B cell (primary cell): ENCODE results near the gene IL22RA2. TPM values are rescaled to one million over a fixed set of nuclear protein-coding genes. Genes with fewer than 3 reads are reported as not detected.

Experiments used
- ATAC-seq: fragments of 200-7000 bp; cut with Tn5 transposase; one replicate; pipeline ENCODE4 v1.10.0; 2021; ENCODE audit warnings: low read depth, mild to moderate bottlenecking, moderate number of reproducible peaks, moderate library complexity
- CTCF ChIA-PET: fragments of 350-600 bp; sonication (Branson Sonifier 250); formaldehyde crosslinking; loops from one replicate; lab custom pipeline; 2021; ENCODE audit warnings: antibody characterized with exemption, inconsistent platforms; lab: Charles Lee
- POLR2A ChIA-PET: fragments of 350-600 bp; sonication (Branson Sonifier 250); formaldehyde crosslinking; loops from one replicate; lab custom pipeline; 2021; ENCODE audit warnings: antibody characterized with exemption; lab: Charles Lee
- DNase-seq: peaks from one replicate; pipeline ENCODE4 v3.0.0; 2013
- H2AFZ ChIP-seq: 2 replicates; pipeline ENCODE4 v1.6.1; 2012; ENCODE audit warnings: mild to moderate bottlenecking, low read depth, low read length; ENCODE audit not compliant: insufficient read depth, poor library complexity, severe bottlenecking
- H3K27ac ChIP-seq, 2 donors: 1 replicate in 1 of 2; 2 replicates in 1 of 2; pipeline ENCODE4 v1.5.1; 2012 to 2013; ENCODE audit warnings: low read length in 2 of 2, mild to moderate bottlenecking in 2 of 2, moderate library complexity in 1 of 2
- H3K27me3 ChIP-seq, 4 experiments: fragments of 200-600 bp in 1 of 4; sonication (generic) in 1 of 4; replicated peaks in 1 of 4; 1 replicate in 2 of 4; 2 replicates in 2 of 4; pipeline versions ENCODE4 v1.6.1 to v1.7.0; 2013 to 2016; ENCODE audit warnings: low read length in 3 of 4, mild to moderate bottlenecking in 2 of 4, mixed read lengths in 1 of 4, moderate library complexity in 1 of 4; ENCODE audit not compliant: insufficient read depth in 4 of 4, control insufficient read depth in 3 of 4; ENCODE audit errors: control extremely low read depth in 1 of 4
- H3K36me3 ChIP-seq, 2 experiments: replicated peaks in 1 of 2; 1 replicate in 1 of 2; 2 replicates in 1 of 2; pipeline versions ENCODE4 v1.6.1 to v1.7.1; 2013; ENCODE audit warnings: low read length in 1 of 2; ENCODE audit not compliant: insufficient read depth in 2 of 2, control insufficient read depth in 1 of 2; ENCODE audit errors: control extremely low read depth in 1 of 2, extremely low read depth in 1 of 2
- H3K4me1 ChIP-seq, 2 donors: fragments of 200-600 bp in 1 of 2; sonication (generic) in 1 of 2; 1 replicate in 1 of 2; 2 replicates in 1 of 2; pipeline versions ENCODE4 v1.5.1 to v1.6.1; 2013 to 2017; ENCODE audit warnings: low read length in 2 of 2; ENCODE audit not compliant: control insufficient read depth in 2 of 2, insufficient read depth in 2 of 2
- H3K4me2 ChIP-seq: replicated peaks from 2 replicates; pipeline ENCODE3; 2012; ENCODE audit warnings: mild to moderate bottlenecking, low read depth, low read length; ENCODE audit not compliant: poor library complexity, severe bottlenecking
- H3K4me3 ChIP-seq, 5 experiments: fragments of 200-600 bp in 1 of 5; sonication (generic) in 1 of 5; 1 replicate in 3 of 5; 2 replicates in 2 of 5; pipeline versions ENCODE4 v1.5.1 to v1.7.0; 2011 to 2016; ENCODE audit warnings: low read length in 4 of 5, mild to moderate bottlenecking in 4 of 5, low read depth in 2 of 5, control low read depth in 1 of 5, moderate library complexity in 1 of 5; ENCODE audit not compliant: insufficient read depth in 1 of 5; ENCODE audit errors: control extremely low read depth in 1 of 5, extremely low read depth in 1 of 5
- H3K79me2 ChIP-seq: fragments of 200-600 bp; sonication (generic); one replicate; pipeline ENCODE4 v1.6.0; 2016; ENCODE audit warnings: low read length; ENCODE audit not compliant: control insufficient read depth, insufficient read depth
- H3K9ac ChIP-seq: fragments of 200-600 bp; sonication (generic); 2 replicates; pipeline ENCODE4 v1.6.1; 2017; ENCODE audit warnings: mild to moderate bottlenecking, low read length, moderate library complexity
- H3K9me3 ChIP-seq, 3 donors: one replicate each; pipeline versions ENCODE4 v1.6.1 to v1.7.1; 2013; ENCODE audit warnings: low read length in 2 of 3; ENCODE audit not compliant: control insufficient read depth in 2 of 3, insufficient read depth in 1 of 3; ENCODE audit errors: control extremely low read depth in 1 of 3
- H4K20me1 ChIP-seq: 2 replicates; pipeline ENCODE4 v1.6.0; 2012; ENCODE audit warnings: mild to moderate bottlenecking, low read length; ENCODE audit not compliant: insufficient read depth, control insufficient read depth, poor library complexity, severe bottlenecking
- H3K27ac Mint-ChIP-seq: one replicate; pipeline ENCODE4 v1.8.0; 2021; ENCODE audit warnings: mixed read lengths
- H3K27me3 Mint-ChIP-seq: one replicate; pipeline ENCODE4 v1.8.0; 2021; ENCODE audit warnings: mixed read lengths
- H3K4me1 Mint-ChIP-seq: one replicate; pipeline ENCODE4 v1.8.0; 2021; ENCODE audit warnings: mixed read lengths
- H3K4me3 Mint-ChIP-seq: one replicate; pipeline ENCODE4 v1.8.0; 2021; ENCODE audit warnings: mixed read lengths
- H3K9me3 Mint-ChIP-seq: one replicate; pipeline ENCODE4 v1.8.0; 2022; ENCODE audit warnings: mixed read lengths; ENCODE audit not compliant: insufficient read depth
- EZH2 ChIP-seq: IDR thresholded peaks from 2 replicates; pipeline ENCODE4 v1.6.1; 2012; ENCODE audit warnings: borderline replicate concordance, low read depth, mild to moderate bottlenecking, moderate library complexity, low read length; ENCODE audit not compliant: insufficient read depth, poor library complexity, severe bottlenecking
- WGBS: methylation state at CpG from one replicate; pipeline ENCODE4 v1.1.5; 2013; ENCODE audit warnings: missing lambda C conversion rate; ENCODE audit not compliant: insufficient coverage; 5-methylcytosine and 5-hydroxymethylcytosine counted together
- intact Hi-C: fragments of 100-400 bp; cut with micrococcal nuclease; formaldehyde crosslinking; loops from one replicate; pipeline ENCODE4 v1.10.0; 2022
- polyA plus RNA-seq: library from polyadenylated mRNA; depleted of rRNA; stranded (reverse); fragments of >200 nt; gene quantifications from 2 replicates; pipeline ENCODE4 v1.2.3, GENCODE V29; 2012
- total RNA-seq, 2 donors: library from RNA; stranded (reverse); fragments of 120-200 nt in 1 of 2; gene quantifications; 1 replicate in 1 of 2; 2 replicates in 1 of 2; pipeline versions ENCODE4 v1.2.3 to v1.2.4, GENCODE V29; 2013 to 2022
- TF ChIP-seq, protein P1 (sequence below): fragments of 200-600 bp; IDR thresholded peaks from one replicate; pipeline ENCODE4 v1.8.0; 2022; ENCODE audit warnings: antibody characterized with exemption, mild to moderate bottlenecking

Gene IL22RA2
- total and polyA plus RNA-seq, 2 donors (not counting 1 experiment from before 2014, with no cell fraction given), result not detected

DNA sequence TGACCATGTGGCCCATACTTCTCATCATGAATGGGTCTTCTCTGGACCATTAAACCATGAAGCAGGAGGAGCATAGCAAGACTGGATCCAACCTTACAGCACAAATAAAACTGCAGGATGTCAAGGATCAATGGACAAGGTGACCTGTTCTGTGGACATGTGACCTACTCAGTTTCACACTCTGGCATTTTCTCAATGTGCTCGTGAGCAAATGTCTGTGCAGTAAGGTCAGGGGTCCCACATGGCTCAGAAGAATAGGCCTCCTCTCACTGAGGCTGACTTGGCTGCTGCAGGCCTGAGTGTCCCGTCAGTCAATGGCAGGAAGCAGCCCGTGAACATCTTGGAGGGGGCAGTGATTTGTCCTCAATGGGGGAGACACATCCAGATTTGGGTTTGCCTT is 68.5 kb downstream of the IL22RA2 start:
- Histone ChIP-seq H3K79me2 (no peaks in the 10 kb centered on the region), H3K36me3 (no peaks in the 10 kb centered on the region), H3K27me3 (no peaks in the 10 kb centered on the region), H3K9ac (no peak overlapping the region), H3K4me3 (no peak overlapping the region), H3K27ac (peak overlapping the region; percentile 47 to 71), H3K4me1 (peaks cover 76 to 80% of the 10 kb centered on the region in 2 donors), H4K20me1 (no peaks in the 10 kb centered on the region), H2AFZ (no peak overlapping the region), H3K9me3 (peaks cover 0 to 11% (median 3%) of the 10 kb centered on the region in 3 donors), H3K4me2 (peak overlapping the region; percentile 60)
- no peaks in the 10 kb centered on the region for H3K9me3 Mint-ChIP-seq
- H3K4me1 Mint-ChIP-seq, result peaks cover 77% of the 10 kb centered on the region
- no peak for TF ChIP-seq EZH2
- no peak for ATAC-seq
- intact Hi-C loops, result loop anchor here (5.0 to 10.0 kb wide), 4 partner anchors 280 to 1300 kb away; partner anchors contain the start of genes BCLAF1, HEBP2, PEX7 and TNFAIP3
- H3K27me3 Mint-ChIP-seq, result no peaks in the 10 kb centered on the region
- peak overlapping the region; percentile 90 for H3K27ac Mint-ChIP-seq
- 100% methylated on average over 3 of the region's 3 CpGs for WGBS
- DNase-seq, result no peak
- H3K4me3 Mint-ChIP-seq, result peak overlapping the region; percentile 64
- CTCF ChIA-PET, result interaction anchor here (1.7 to 4.0 kb wide), 5 partner anchors 10 to 108 kb away, joined by 3 to 37 read pairs (median 10); no protein-coding TSS in a partner anchor
- POLR2A ChIA-PET, result no interaction called here

DNA sequence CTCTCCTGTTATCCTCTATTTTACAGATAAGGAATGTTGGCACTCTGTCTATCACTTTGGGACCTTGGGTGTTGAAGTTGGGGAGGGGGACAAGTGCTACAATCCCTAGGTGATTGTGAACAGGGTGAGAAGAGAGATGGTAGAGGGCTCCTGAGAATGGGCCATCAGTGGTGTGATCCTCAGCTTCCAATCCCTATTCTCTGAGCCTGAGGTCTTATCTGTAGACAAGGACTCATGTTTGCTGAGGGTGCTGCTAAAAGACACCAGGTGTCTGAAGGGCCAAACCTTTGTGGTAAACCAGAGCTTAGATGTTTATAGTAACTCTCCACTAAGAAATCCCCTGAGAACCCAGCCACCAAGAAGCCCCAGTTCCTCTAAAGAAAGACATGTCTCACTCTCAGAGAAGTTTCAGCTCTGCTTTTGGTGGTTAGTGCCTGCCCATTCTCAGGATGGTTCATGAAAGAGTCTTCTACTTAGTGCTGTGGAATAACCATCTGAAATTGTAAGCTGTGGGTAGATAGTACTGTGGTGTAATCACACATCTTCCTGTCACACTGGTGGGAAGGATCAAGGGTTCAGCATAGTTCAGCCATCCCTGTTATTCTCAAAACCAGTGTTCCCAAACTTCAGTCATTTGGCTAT is 70.5 kb downstream of the IL22RA2 start:
- Histone ChIP-seq H3K79me2 (no peaks in the 10 kb centered on the region), H4K20me1 (no peaks in the 10 kb centered on the region), H2AFZ (no peak overlapping the region), H3K4me3 (peak overlapping the region in 4 of 5 experiments; percentile 8 to 49 (median 16)), H3K4me2 (peak overlapping the region; percentile 71), H3K9me3 (peaks cover 0 to 5% (median under 1%) of the 10 kb centered on the region in 3 donors), H3K4me1 (peaks cover 89 to 91% of the 10 kb centered on the region in 2 donors), H3K9ac (peak overlapping the region; percentile 52), H3K36me3 (no peaks in the 10 kb centered on the region), H3K27ac (peak overlapping the region; percentile 97), H3K27me3 (no peaks in the 10 kb centered on the region)
- intact Hi-C loops, result loop anchor here (1.0 to 10.0 kb wide), 8 partner anchors 8 to 1302 kb away; partner anchors contain the start of genes BCLAF1, HEBP2, PEX7 and TNFAIP3
- ChIA-PET CTCF (interaction anchor here (0.8 to 4.0 kb wide), 14 partner anchors 9 to 313 kb away, joined by 3 to 37 read pairs (median 4); no protein-coding TSS in a partner anchor), POLR2A (interaction anchor here (0.6 to 1.8 kb wide), 7 partner anchors 19 to 121 kb away, joined by 3 to 8 read pairs (median 5); no protein-coding TSS in a partner anchor)
- peaks cover 87% of the 10 kb centered on the region for H3K4me1 Mint-ChIP-seq
- ATAC-seq (peak; percentile 81), DNase-seq (peak; percentile 92)
- TF ChIP-seq, protein P1, sequence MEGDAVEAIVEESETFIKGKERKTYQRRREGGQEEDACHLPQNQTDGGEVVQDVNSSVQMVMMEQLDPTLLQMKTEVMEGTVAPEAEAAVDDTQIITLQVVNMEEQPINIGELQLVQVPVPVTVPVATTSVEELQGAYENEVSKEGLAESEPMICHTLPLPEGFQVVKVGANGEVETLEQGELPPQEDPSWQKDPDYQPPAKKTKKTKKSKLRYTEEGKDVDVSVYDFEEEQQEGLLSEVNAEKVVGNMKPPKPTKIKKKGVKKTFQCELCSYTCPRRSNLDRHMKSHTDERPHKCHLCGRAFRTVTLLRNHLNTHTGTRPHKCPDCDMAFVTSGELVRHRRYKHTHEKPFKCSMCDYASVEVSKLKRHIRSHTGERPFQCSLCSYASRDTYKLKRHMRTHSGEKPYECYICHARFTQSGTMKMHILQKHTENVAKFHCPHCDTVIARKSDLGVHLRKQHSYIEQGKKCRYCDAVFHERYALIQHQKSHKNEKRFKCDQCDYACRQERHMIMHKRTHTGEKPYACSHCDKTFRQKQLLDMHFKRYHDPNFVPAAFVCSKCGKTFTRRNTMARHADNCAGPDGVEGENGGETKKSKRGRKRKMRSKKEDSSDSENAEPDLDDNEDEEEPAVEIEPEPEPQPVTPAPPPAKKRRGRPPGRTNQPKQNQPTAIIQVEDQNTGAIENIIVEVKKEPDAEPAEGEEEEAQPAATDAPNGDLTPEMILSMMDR, result no peak
- no peak for TF ChIP-seq EZH2
- no peaks in the 10 kb centered on the region for H3K9me3 Mint-ChIP-seq
- no peaks in the 10 kb centered on the region for H3K27me3 Mint-ChIP-seq
- H3K4me3 Mint-ChIP-seq, result peak overlapping the region; percentile 86
- peak overlapping the region; percentile 99 for H3K27ac Mint-ChIP-seq
